Stimulated activated CD4-positive, alpha-beta T cell treated with anti-CD3 and anti-CD28 coated beads, Interleukin-1b, Interleukin-23, amount 100 ng/mL, for 1 hour (primary cell): Measurements from ENCODE around the gene CACNA2D3.
"Not testable (repeated sequence)": the region's sequence is repeated elsewhere in the genome, so short reads cannot be mapped to it uniquely, and the experiment has no call there.

Source experiments
- DNase-seq, 2 donors: peaks; one replicate each; pipeline ENCODE4 v3.0.0-alpha.2; 2020; ENCODE audit warnings: low read depth in 2 of 2

CACNA2D3 gene

GRCh38 chr3:54573858-54574257 lies 451.5 kb downstream of the CACNA2D3 start:
- DNase-seq: no peak

- DNase-seq: no peak
These were observed 452.7 kb downstream of the CACNA2D3 start for GRCh38 chr3:54574906-54575617.

- no peak for DNase-seq
These were observed 453.2 kb downstream of the CACNA2D3 start for GRCh38 chr3:54575618-54575960.

GRCh38 chr3:54577313-54577712 lies 455.0 kb downstream of the CACNA2D3 start:
- DNase-seq: no peak

GRCh38 chr3:54578417-54578816 lies 456.1 kb downstream of the CACNA2D3 start:
- no peak for DNase-seq

GRCh38 chr3:54580453-54580852 lies 458.1 kb downstream of the CACNA2D3 start:
- DNase-seq: no peak

GRCh38 chr3:54582424-54582823 lies 460.1 kb downstream of the CACNA2D3 start:
- no peak for DNase-seq

GRCh38 chr3:54591157-54591556 lies 468.8 kb downstream of the CACNA2D3 start:
- no peak for DNase-seq

GRCh38 chr3:54593653-54594052 lies 471.3 kb downstream of the CACNA2D3 start:
- DNase-seq: no peak

GRCh38 chr3:54596087-54596486 lies 473.7 kb downstream of the CACNA2D3 start:
- no peak for DNase-seq

GRCh38 chr3:54599716-54600115 lies 477.4 kb downstream of the CACNA2D3 start:
- no peak for DNase-seq

- DNase-seq: no peak
These were observed 478.3 kb downstream of the CACNA2D3 start for GRCh38 chr3:54600441-54601204.

- DNase-seq: no peak
These were observed 482.1 kb downstream of the CACNA2D3 start for GRCh38 chr3:54604495-54604894.

GRCh38 chr3:54608041-54608440 lies 485.7 kb downstream of the CACNA2D3 start:
- DNase-seq: no peak

GRCh38 chr3:54619053-54619452 lies 496.7 kb downstream of the CACNA2D3 start:
- DNase-seq: no peak

- DNase-seq: no peak
These were observed 497.2 kb downstream of the CACNA2D3 start for GRCh38 chr3:54619531-54619930.

- DNase-seq: no peak
These were observed 498.8 kb downstream of the CACNA2D3 start for GRCh38 chr3:54621184-54621583.

- DNase-seq: no peak
These were observed 500.3 kb downstream of the CACNA2D3 start for GRCh38 chr3:54622678-54623077.

GRCh38 chr3:54625805-54626787 lies 503.7 kb downstream of the CACNA2D3 start:
- DNase-seq: no peak

- DNase-seq: no peak
These were observed 506.6 kb downstream of the CACNA2D3 start for GRCh38 chr3:54628888-54629441.

- DNase-seq: no peak
These were observed 507.8 kb downstream of the CACNA2D3 start for GRCh38 chr3:54630101-54630623.

GRCh38 chr3:54631001-54631400 lies 508.6 kb downstream of the CACNA2D3 start:
- DNase-seq: not testable (repeated sequence)
